Caco-2 (cell line): ENCODE results near the gene FRMD4A. TPM values are rescaled to one million over a fixed set of nuclear protein-coding genes. Genes with fewer than 3 reads are reported as not detected.

Source experiments
- BruUV-seq: library from RNA; stranded (reverse); fragments of 400-500 nt; replicated peaks from 2 replicates; lab custom pipeline; 2021; lab: Mats Ljungman, UMichigan
- CTCF ChIA-PET: fragments of 300-600 bp; sonication (Branson Sonifier 250); formaldehyde crosslinking; loops from one replicate; lab custom pipeline; 2022; ENCODE audit warnings: antibody characterized with exemption; lab: Charles Lee
- POLR2A ChIA-PET: fragments of 300-600 bp; sonication (Branson Sonifier 250); formaldehyde crosslinking; loops from one replicate; lab custom pipeline; 2022; ENCODE audit warnings: antibody characterized with exemption; lab: Charles Lee
- DNase-seq, 2 experiments: peaks; one replicate each; pipeline versions ENCODE4 v3.0.0 to v3.0.0-alpha.2; 2020 to 2022
- H3K27me3 ChIP-seq: replicated peaks from 2 replicates; pipeline ENCODE4 v1.6.0; 2011; ENCODE audit warnings: low read length; ENCODE audit not compliant: control insufficient read depth, insufficient read depth
- H3K36me3 ChIP-seq: 2 replicates; pipeline ENCODE4 v1.5.1; 2011; ENCODE audit warnings: low read length; ENCODE audit not compliant: control insufficient read depth, insufficient read depth
- H3K4me1 ChIP-seq: fragments of 250-450 bp; sonication (Bioruptor Pico); 2 replicates; pipeline ENCODE4 v1.5.1; 2020; ENCODE audit warnings: mild to moderate bottlenecking
- H3K4me3 ChIP-seq: 2 replicates; pipeline ENCODE4 v1.5.1; 2011; ENCODE audit warnings: low read depth, mild to moderate bottlenecking, control low read depth, low read length
- H3K9me3 ChIP-seq: fragments of 250-450 bp; sonication (Bioruptor Pico); 2 replicates; pipeline ENCODE4 v1.5.1; 2020; ENCODE audit warnings: mild to moderate bottlenecking, moderate library complexity
- H3K27ac Mint-ChIP-seq: one replicate; pipeline ENCODE4 v1.8.0; 2022; ENCODE audit warnings: mixed read lengths; ENCODE audit not compliant: unreplicated experiment
- H3K27me3 Mint-ChIP-seq: one replicate; pipeline ENCODE4 v1.8.0; 2022; ENCODE audit warnings: mixed read lengths; ENCODE audit not compliant: insufficient read depth, unreplicated experiment
- H3K36me3 Mint-ChIP-seq: one replicate; pipeline ENCODE4 v1.8.0; 2022; ENCODE audit warnings: mild to moderate bottlenecking, mixed read lengths; ENCODE audit not compliant: insufficient read depth, unreplicated experiment
- H3K4me1 Mint-ChIP-seq: one replicate; pipeline ENCODE4 v1.8.0; 2022; ENCODE audit warnings: low read depth, mixed read lengths; ENCODE audit not compliant: unreplicated experiment
- H3K4me3 Mint-ChIP-seq: one replicate; pipeline ENCODE4 v1.8.0; 2022; ENCODE audit warnings: mild to moderate bottlenecking, moderate library complexity, mixed read lengths; ENCODE audit not compliant: unreplicated experiment
- H3K9me3 Mint-ChIP-seq: one replicate; pipeline ENCODE4 v1.8.0; 2022; ENCODE audit warnings: mixed read lengths; ENCODE audit not compliant: unreplicated experiment
- intact Hi-C: fragments of 100-400 bp; cut with micrococcal nuclease; formaldehyde crosslinking; loops from one replicate; pipeline ENCODE4 v1.10.0; 2022; ENCODE audit not compliant: unreplicated experiment
- total RNA-seq: library from RNA; stranded (reverse); gene quantifications from 2 replicates; pipeline ENCODE4 v1.2.3, GENCODE V29; 2022
- TF ChIP-seq, protein P1 (sequence below), 2 experiments: fragments of 200-600 bp in 1 of 2; IDR thresholded peaks; 1 replicate in 1 of 2; 2 replicates in 1 of 2; pipeline versions ENCODE4 v1.5.1 to v1.8.0; 2011 to 2022; ENCODE audit warnings: antibody characterized with exemption in 1 of 2, control low read depth in 1 of 2, inconsistent platforms in 1 of 2, low read depth in 1 of 2, low read length in 1 of 2, mild to moderate bottlenecking in 1 of 2, moderate library complexity in 1 of 2; ENCODE audit not compliant: insufficient read depth in 1 of 2, severe bottlenecking in 1 of 2, unreplicated experiment in 1 of 2

Gene FRMD4A
- total RNA-seq, 1 experiment from 2014 or later, result 52.1 TPM

DNA sequence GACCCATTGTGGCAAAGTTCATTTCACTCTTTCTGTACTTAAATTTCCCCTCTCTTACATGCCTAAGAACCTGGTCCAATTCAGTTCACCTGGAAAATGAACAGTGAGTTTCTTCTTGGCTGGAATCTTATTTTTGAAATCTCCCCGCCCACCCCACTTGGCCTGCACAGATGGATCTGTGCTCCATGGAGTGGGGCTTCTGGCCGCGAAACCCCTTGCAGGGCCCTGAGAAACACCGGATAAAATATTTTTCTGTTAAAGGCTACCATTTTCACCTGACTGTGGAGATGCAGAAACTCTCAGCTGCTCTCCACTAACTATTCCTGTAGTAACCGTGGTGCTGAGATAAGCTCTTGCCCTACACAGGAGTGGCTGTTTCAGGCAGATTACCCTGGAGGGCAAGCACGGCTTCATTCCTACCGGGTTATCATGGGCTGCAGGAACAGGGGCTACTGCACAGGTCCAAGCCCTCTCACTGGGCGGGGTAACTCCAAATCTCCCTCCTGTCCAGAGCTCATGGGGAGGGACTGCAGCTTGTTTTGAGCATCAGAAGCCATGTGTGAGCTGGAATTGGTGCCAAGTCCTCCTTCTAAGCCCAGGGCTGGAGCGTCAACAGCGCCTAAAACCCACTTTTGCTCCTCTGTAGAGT, 625.1 kb downstream of the FRMD4A start:
- Mint-ChIP-seq H3K27me3 (no peaks in the 10 kb centered on the region), H3K4me1 (peaks cover 67% of the 10 kb centered on the region), H3K36me3 (peaks cover 45% of the 10 kb centered on the region), H3K9me3 (no peaks in the 10 kb centered on the region), H3K27ac (peak overlapping the region; percentile 95), H3K4me3 (peak overlapping the region; percentile 98)
- BruUV-seq, result no TSS peak
- peaks cover 3% of the 10 kb centered on the region; the same call in 1 of the 2 replicates for H3K36me3 ChIP-seq
- POLR2A ChIA-PET, result interaction anchor here (1.0 to 4.2 kb wide), 3 partner anchors 10 to 480 kb away, joined by 3 to 30 read pairs (median 9); no protein-coding TSS in a partner anchor
- H3K27me3 ChIP-seq, result no peaks in the 10 kb centered on the region
- peaks cover 60% of the 10 kb centered on the region for H3K4me1 ChIP-seq
- TF ChIP-seq, protein P1, sequence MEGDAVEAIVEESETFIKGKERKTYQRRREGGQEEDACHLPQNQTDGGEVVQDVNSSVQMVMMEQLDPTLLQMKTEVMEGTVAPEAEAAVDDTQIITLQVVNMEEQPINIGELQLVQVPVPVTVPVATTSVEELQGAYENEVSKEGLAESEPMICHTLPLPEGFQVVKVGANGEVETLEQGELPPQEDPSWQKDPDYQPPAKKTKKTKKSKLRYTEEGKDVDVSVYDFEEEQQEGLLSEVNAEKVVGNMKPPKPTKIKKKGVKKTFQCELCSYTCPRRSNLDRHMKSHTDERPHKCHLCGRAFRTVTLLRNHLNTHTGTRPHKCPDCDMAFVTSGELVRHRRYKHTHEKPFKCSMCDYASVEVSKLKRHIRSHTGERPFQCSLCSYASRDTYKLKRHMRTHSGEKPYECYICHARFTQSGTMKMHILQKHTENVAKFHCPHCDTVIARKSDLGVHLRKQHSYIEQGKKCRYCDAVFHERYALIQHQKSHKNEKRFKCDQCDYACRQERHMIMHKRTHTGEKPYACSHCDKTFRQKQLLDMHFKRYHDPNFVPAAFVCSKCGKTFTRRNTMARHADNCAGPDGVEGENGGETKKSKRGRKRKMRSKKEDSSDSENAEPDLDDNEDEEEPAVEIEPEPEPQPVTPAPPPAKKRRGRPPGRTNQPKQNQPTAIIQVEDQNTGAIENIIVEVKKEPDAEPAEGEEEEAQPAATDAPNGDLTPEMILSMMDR (IDR thresholded peaks at IDR 0.05; ENCODE audit: insufficient read depth in 1 of 2, low read depth in 1 of 2, low read length in 1 of 2, severe bottlenecking in 1 of 2, unreplicated experiment in 1 of 2), result no peak
- intact Hi-C loops, result loop anchor here (5.0 kb wide), 2 partner anchors 43 to 93 kb away; no protein-coding TSS in a partner anchor
- peak; percentile 52 to 71 for DNase-seq
- peak overlapping the region; percentile 47 for H3K4me3 ChIP-seq
- no peaks in the 10 kb centered on the region for H3K9me3 ChIP-seq
- CTCF ChIA-PET, result interaction anchor here (1.2 to 3.5 kb wide), 3 partner anchors 9 to 17 kb away, joined by 4 to 23 read pairs (median 7); no protein-coding TSS in a partner anchor

DNA sequence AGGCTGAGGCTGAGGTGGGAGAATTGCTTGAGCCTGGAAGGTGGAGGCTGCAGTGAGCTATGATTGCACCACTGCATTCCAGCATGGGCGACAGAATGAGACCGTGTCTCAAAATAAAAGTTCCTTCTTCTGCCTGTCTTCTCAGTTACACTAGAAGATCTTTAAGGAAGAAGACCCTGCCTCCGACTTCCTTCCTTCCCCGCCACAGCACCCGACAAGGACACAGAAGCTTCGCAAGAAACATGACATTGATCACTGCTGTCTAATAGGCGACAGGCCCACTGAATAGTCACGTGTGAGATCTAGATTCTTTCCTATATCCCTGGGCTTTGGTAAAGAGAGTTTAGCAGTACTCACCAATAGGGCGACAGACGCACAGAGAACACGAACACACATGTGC, 625.8 kb downstream of the FRMD4A start:
- ChIA-PET CTCF (interaction anchor here (0.6 kb wide), 2 partner anchors 73 to 99 kb away, joined by 3 to 7 read pairs; no protein-coding TSS in a partner anchor), POLR2A (interaction anchor here (1.9 kb wide), 1 partner anchor 10 kb away, joined by 9 read pairs; no protein-coding TSS in a partner anchor)
- BruUV-seq, result no TSS peak
- peaks cover 54% of the 10 kb centered on the region for H3K4me1 ChIP-seq
- no peaks in the 10 kb centered on the region for H3K9me3 ChIP-seq
- intact Hi-C loops, result loop anchor here (5.0 kb wide), 2 partner anchors 43 to 93 kb away; no protein-coding TSS in a partner anchor
- Mint-ChIP-seq H3K27me3 (no peaks in the 10 kb centered on the region), H3K9me3 (no peaks in the 10 kb centered on the region), H3K27ac (peak overlapping the region; percentile 95), H3K4me1 (peaks cover 60% of the 10 kb centered on the region), H3K36me3 (peaks cover 47% of the 10 kb centered on the region), H3K4me3 (peak overlapping the region; percentile 98)
- TF ChIP-seq, protein P1 (IDR thresholded peaks at IDR 0.05; ENCODE audit: insufficient read depth in 1 of 2, low read depth in 1 of 2, low read length in 1 of 2, severe bottlenecking in 1 of 2, unreplicated experiment in 1 of 2), result no peak
- no peak for DNase-seq
- no peaks in the 10 kb centered on the region for H3K27me3 ChIP-seq
- peaks cover 3% of the 10 kb centered on the region; the same call in 1 of the 2 replicates for H3K36me3 ChIP-seq
- no peak overlapping the region for H3K4me3 ChIP-seq

DNA sequence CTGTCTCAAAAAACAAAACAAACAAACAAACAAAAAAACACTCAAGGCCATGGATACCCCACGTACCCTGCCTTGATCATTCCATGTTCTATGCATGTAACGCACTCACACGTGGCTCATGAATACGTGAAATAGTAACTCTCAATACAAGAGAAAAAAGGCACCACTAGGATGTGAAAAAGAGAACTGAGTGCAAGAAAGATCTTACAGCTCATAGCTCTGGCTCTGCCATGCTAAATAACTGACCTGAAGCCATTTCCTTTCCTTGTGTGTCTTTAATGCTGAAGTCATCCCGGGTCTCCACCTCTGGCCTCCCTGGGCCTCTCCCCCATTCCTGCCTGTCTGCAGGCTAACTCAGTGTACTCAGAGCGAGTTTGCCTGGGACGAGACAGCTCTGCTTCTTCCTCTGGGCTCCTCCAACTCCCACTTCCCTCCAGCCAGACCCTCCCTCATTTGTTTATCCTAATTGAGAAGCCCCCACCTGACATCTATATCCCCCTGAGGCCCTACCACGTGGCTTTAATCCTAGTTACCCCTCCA, 626.7 kb downstream of the FRMD4A start:
- DNase-seq, result no peak
- Histone ChIP-seq H3K36me3 (peaks cover 3% of the 10 kb centered on the region; the same call in 1 of the 2 replicates), H3K27me3 (no peaks in the 10 kb centered on the region), H3K4me3 (no peak overlapping the region), H3K9me3 (no peaks in the 10 kb centered on the region), H3K4me1 (peaks cover 45% of the 10 kb centered on the region)
- Mint-ChIP-seq H3K4me3 (no peak overlapping the region), H3K27me3 (no peaks in the 10 kb centered on the region), H3K27ac (peak overlapping the region; percentile 95), H3K36me3 (peaks cover 56% of the 10 kb centered on the region), H3K9me3 (no peaks in the 10 kb centered on the region), H3K4me1 (peaks cover 52% of the 10 kb centered on the region)
- POLR2A ChIA-PET, result interaction anchor here (0.6 kb wide), 1 partner anchor 57 kb away, joined by 3 read pairs; no protein-coding TSS in a partner anchor
- intact Hi-C loops, result no loop called here
- no TSS peak for BruUV-seq
- CTCF ChIA-PET, result interaction anchor here (0.6 kb wide), 1 partner anchor 74 kb away, joined by 7 read pairs; no protein-coding TSS in a partner anchor
- TF ChIP-seq, protein P1 (IDR thresholded peaks at IDR 0.05; ENCODE audit: insufficient read depth in 1 of 2, low read depth in 1 of 2, low read length in 1 of 2, severe bottlenecking in 1 of 2, unreplicated experiment in 1 of 2), result no peak
